GM12878 (cell line): ENCODE data around the gene ENOX1. TPM values are rescaled to one million over a fixed set of nuclear protein-coding genes. Genes with fewer than 3 reads are reported as not detected.

Source experiments
- ATAC-seq: fragments of 200-7000 bp; cut with Tn5 transposase; 3 replicates; pipeline ENCODE4 v1.9.1; 2020; ENCODE audit warnings: mild to moderate bottlenecking, moderate library complexity
- BruUV-seq: library from RNA; stranded (reverse); fragments of 400-500 nt; replicated peaks from 2 replicates; lab custom pipeline; 2021; lab: Mats Ljungman, UMichigan
- CTCF ChIA-PET: fragments of 300-600 bp; sonication (Branson Sonifier 250); formaldehyde crosslinking; extraction: SDS; loops from one replicate; lab custom pipeline; 2021; ENCODE audit warnings: inconsistent platforms; lab: Yijun Ruan, JAX
- POLR2A ChIA-PET: fragments of 350-600 bp; formaldehyde crosslinking; extraction: SDS; loops from one replicate; lab custom pipeline; 2021; ENCODE audit warnings: inconsistent platforms; lab: Charles Lee
- RAD21 ChIA-PET: fragments of 300-600 bp; sonication (Branson Sonifier 250); formaldehyde crosslinking; loops from one replicate; lab custom pipeline; 2023; ENCODE audit warnings: antibody characterized with exemption; ENCODE audit not compliant: unreplicated experiment; lab: Charles Lee
- SMC1A ChIA-PET: fragments of 300-600 bp; sonication (Branson Sonifier 250); formaldehyde crosslinking; loops from one replicate; lab custom pipeline; 2023; ENCODE audit not compliant: unreplicated experiment, uncharacterized antibody; lab: Charles Lee
- DNase-seq: peaks from one replicate; pipeline ENCODE4 v3.0.0-alpha.2; 2011; ENCODE audit warnings: low read depth, low spot score
- FAIRE-seq: peaks from 3 replicates; lab custom pipeline; 2011; peaks lifted over from hg19 to GRCh38; lab: Jason Lieb, UNC
- H2AFZ ChIP-seq: 2 replicates; pipeline ENCODE4 v1.6.0; 2011; ENCODE audit warnings: low read depth, low read length, control low read depth; ENCODE audit not compliant: control insufficient read depth
- H3K27ac ChIP-seq: 2 replicates; pipeline ENCODE4 v1.5.1; 2011; ENCODE audit warnings: control low read depth; ENCODE audit not compliant: control insufficient read depth, insufficient read depth
- H3K27me3 ChIP-seq, 2 experiments: replicated peaks in 1 of 2; 2 replicates each; pipeline versions ENCODE4 v1.6.0 to v1.6.1; 2011; ENCODE audit warnings: low read length in 1 of 2; ENCODE audit not compliant: control insufficient read depth in 2 of 2, insufficient read depth in 2 of 2
- H3K36me3 ChIP-seq, 2 experiments: 2 replicates each; pipeline ENCODE4 v1.5.1; 2011; ENCODE audit warnings: low read length in 1 of 2; ENCODE audit not compliant: control insufficient read depth in 2 of 2, insufficient read depth in 2 of 2
- H3K4me1 ChIP-seq: 2 replicates; pipeline ENCODE4 v1.6.1; 2011; ENCODE audit warnings: mild to moderate bottlenecking, low read length, moderate library complexity, mixed read lengths; ENCODE audit not compliant: control insufficient read depth, insufficient read depth
- H3K4me2 ChIP-seq: 2 replicates; pipeline ENCODE4 v1.6.0; 2011; ENCODE audit warnings: control low read depth; ENCODE audit not compliant: control insufficient read depth, insufficient read depth
- H3K4me3 ChIP-seq: fragments of 200-600 bp; sonication (generic); 2 replicates; pipeline ENCODE4 v1.5.1; 2016
- H3K79me2 ChIP-seq: 2 replicates; pipeline ENCODE4 v1.6.0; 2011; ENCODE audit warnings: low read length; ENCODE audit not compliant: control insufficient read depth, insufficient read depth
- H3K9ac ChIP-seq: 2 replicates; pipeline ENCODE4 v1.8.0; 2011; ENCODE audit warnings: low read length, control low read depth, mixed read lengths; ENCODE audit not compliant: control insufficient read depth, insufficient read depth
- H3K9me3 ChIP-seq: replicated peaks from 3 replicates; pipeline ENCODE4 v1.5.1; 2011; ENCODE audit warnings: mild to moderate bottlenecking, low read length; ENCODE audit not compliant: control insufficient read depth, insufficient read depth
- H4K20me1 ChIP-seq: 2 replicates; pipeline ENCODE4 v1.6.0; 2011; ENCODE audit not compliant: control insufficient read depth, insufficient read depth
- ATF7 ChIP-seq: fragments of 450-650 bp; IDR thresholded peaks from 2 replicates; pipeline ENCODE4 v1.6.1; 2016; ENCODE audit warnings: low read depth, mild to moderate bottlenecking
- BHLHE40 ChIP-seq, 2 experiments: fragments of 450-650 bp in 1 of 2; IDR thresholded peaks; 2 replicates each; pipeline ENCODE4 v1.6.1; 2011 to 2017; ENCODE audit warnings: low read depth in 2 of 2, borderline replicate concordance in 1 of 2, improper control_type of control experiment in 1 of 2, low read length in 1 of 2, mild to moderate bottlenecking in 1 of 2
- E2F8 ChIP-seq: fragments of 450-650 bp; IDR thresholded peaks from 2 replicates; pipeline ENCODE4 v1.6.1; 2018; ENCODE audit warnings: mild to moderate bottlenecking, low read depth, moderate library complexity; ENCODE audit not compliant: partially characterized antibody
- HDGF ChIP-seq: fragments of 450-650 bp; IDR thresholded peaks from 2 replicates; pipeline ENCODE4 v1.6.1; 2016; ENCODE audit warnings: antibody characterized with exemption
- IKZF1 ChIP-seq: fragments of 450-650 bp; conservative IDR thresholded peaks from 2 replicates; pipeline ENCODE4 v1.6.1; 2017; ENCODE audit warnings: antibody characterized with exemption, mild to moderate bottlenecking
- IRF3 ChIP-seq: fragments of 450-650 bp; IDR thresholded peaks from 2 replicates; pipeline ENCODE4 v1.6.1; 2014; ENCODE audit warnings: mild to moderate bottlenecking
- NFXL1 ChIP-seq: fragments of 450-650 bp; IDR thresholded peaks from 2 replicates; pipeline ENCODE4 v1.6.1; 2017; ENCODE audit warnings: antibody characterized with exemption, mild to moderate bottlenecking, borderline replicate concordance
- POLR2AphosphoS5 ChIP-seq: IDR thresholded peaks from 2 replicates; pipeline ENCODE4 v1.6.1; 2011; ENCODE audit warnings: mild to moderate bottlenecking, low read length, inconsistent platforms
- RB1 ChIP-seq: fragments of 450-650 bp; formaldehyde crosslinking; IDR thresholded peaks from 2 replicates; pipeline ENCODE4 v1.6.1; 2017; ENCODE audit warnings: mild to moderate bottlenecking, borderline replicate concordance
- REST ChIP-seq: IDR thresholded peaks from 2 replicates; pipeline ENCODE4 v1.6.1; 2012; ENCODE audit warnings: mild to moderate bottlenecking, low read depth, low read length
- ZZZ3 ChIP-seq: IDR thresholded peaks from 2 replicates; pipeline ENCODE4 v1.6.1; 2011; ENCODE audit warnings: low read depth; ENCODE audit not compliant: control insufficient read depth, insufficient read length
- WGBS: methylation state at CpG from one replicate; pipeline ENCODE4 v1.1.6; 2016; ENCODE audit warnings: low lambda C conversion rate; ENCODE audit not compliant: insufficient replicate concordance, insufficient coverage; ENCODE audit errors: missing lambda C conversion rate; 5-methylcytosine and 5-hydroxymethylcytosine counted together
- in situ Hi-C: fragments of 300-500 bp; cut with MboI; formaldehyde crosslinking; loops from 9 replicates; pipeline ENCODE4 v1.14.3; 2018; ENCODE audit warnings: mixed read lengths
- intact Hi-C: fragments of 100-400 bp; cut with micrococcal nuclease; formaldehyde crosslinking; loops from one replicate; pipeline ENCODE4 v1.14.2; 2022; ENCODE audit not compliant: unreplicated experiment
- polyA plus RNA-seq, 11 experiments: library from polyadenylated mRNA; depleted of rRNA in 4 of 11; unstranded in 6 of 11; stranded (reverse) in 5 of 11; fragments of >200 nt; fragmentation: Nextera tagmentation in 4 of 11; fragmentation: Illumina TruSeq in 1 of 11; extraction: Ambion mirVana in 4 of 11; extraction: Trizol in 1 of 11; gene quantifications; 1 replicate in 1 of 11; 2 replicates in 10 of 11; pipeline versions ENCODE4 v1.2.1 to v1.2.3, GENCODE V29; 2011 to 2016; ENCODE audit warnings: inconsistent platforms in 2 of 11, missing spikeins in 2 of 11, low read depth in 1 of 11
- total RNA-seq, 4 experiments: library from RNA; depleted of rRNA in 3 of 4; stranded (reverse); fragments of >200 nt in 3 of 4; fragmentation: Illumina TruSeq in 1 of 4; extraction: Trizol in 1 of 4; gene quantifications; 2 replicates each; pipeline versions ENCODE4 v1.2.1 to v1.2.3, GENCODE V29; 2013 to 2021
- TF ChIP-seq, protein P1 (sequence below): fragments of 450-650 bp; formaldehyde crosslinking; IDR thresholded peaks from 2 replicates; pipeline ENCODE4 v1.4.0; 2022; ENCODE audit warnings: mild to moderate bottlenecking, moderate library complexity

Gene ENOX1
- total and polyA plus RNA-seq, 10 of the 15 experiments (the other 5 are each of a cell fraction or from before 2014, with no cell fraction given), result 0.11 to 0.26 (median 0.15) TPM

DNA sequence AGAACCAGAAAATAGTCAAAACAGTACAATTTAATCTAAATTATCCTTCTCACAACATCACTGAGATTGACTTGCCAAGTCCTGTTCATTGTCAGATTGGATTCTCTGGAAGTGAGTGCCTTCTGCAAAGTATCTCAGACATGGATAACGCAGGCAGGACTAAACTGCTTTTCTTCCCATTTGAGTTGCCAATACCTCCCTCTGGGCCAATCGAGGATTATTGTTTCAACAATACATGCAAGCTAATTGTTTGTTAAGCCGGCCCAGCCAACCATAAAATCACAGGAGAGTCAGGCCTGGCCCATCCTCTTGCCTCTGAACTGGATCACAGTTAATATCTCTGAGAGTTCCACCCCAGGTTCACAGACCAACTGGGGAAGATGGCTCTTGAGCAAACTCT lies 240.0 kb downstream of the ENOX1 start (continued):
- TF ChIP-seq, protein P1, sequence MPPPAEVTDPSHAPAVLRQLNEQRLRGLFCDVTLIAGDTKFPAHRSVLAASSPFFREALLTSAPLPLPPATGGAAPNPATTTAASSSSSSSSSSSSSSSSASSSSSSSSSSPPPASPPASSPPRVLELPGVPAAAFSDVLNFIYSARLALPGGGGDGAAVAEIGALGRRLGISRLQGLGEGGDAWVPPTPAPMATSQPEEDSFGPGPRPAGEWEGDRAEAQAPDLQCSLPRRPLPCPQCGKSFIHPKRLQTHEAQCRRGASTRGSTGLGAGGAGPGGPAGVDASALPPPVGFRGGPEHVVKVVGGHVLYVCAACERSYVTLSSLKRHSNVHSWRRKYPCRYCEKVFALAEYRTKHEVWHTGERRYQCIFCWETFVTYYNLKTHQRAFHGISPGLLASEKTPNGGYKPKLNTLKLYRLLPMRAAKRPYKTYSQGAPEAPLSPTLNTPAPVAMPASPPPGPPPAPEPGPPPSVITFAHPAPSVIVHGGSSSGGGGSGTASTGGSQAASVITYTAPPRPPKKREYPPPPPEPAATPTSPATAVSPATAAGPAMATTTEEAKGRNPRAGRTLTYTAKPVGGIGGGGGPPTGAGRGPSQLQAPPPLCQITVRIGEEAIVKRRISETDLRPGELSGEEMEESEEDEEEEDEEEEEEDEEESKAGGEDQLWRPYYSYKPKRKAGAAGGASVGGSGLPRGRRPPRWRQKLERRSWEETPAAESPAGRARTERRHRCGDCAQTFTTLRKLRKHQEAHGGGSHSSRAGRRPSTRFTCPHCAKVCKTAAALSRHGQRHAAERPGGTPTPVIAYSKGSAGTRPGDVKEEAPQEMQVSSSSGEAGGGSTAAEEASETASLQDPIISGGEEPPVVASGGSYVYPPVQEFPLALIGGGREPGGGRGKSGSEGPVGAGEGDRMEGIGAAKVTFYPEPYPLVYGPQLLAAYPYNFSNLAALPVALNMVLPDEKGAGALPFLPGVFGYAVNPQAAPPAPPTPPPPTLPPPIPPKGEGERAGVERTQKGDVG, result no peak
- no peak for TF ChIP-seq E2F8

GRCh38 chr13:43546251-43546650 lies 240.5 kb downstream of the ENOX1 start:
- Histone ChIP-seq H3K4me1 (peaks cover 7% of the 10 kb centered on the region; the same call in 1 of the 2 replicates), H3K4me2 (no peak overlapping the region), H3K36me3 (no peaks in the 10 kb centered on the region), H3K4me3 (no peak overlapping the region), H3K27me3 (no peaks in the 10 kb centered on the region), H2AFZ (no peak overlapping the region), H3K9me3 (no peaks in the 10 kb centered on the region), H4K20me1 (no peaks in the 10 kb centered on the region), H3K79me2 (no peaks in the 10 kb centered on the region), H3K9ac (no peak overlapping the region), H3K27ac (no peak overlapping the region)
- POLR2A ChIA-PET, result no interaction called here
- 68% methylated on average over 3 of the region's 3 CpGs for WGBS
- DNase-seq (no peak), FAIRE-seq (no peak), ATAC-seq (no peak)
- RAD21 ChIA-PET, result no interaction called here
- in situ Hi-C loops (no loop called here), intact Hi-C loops (no loop called here)
- CTCF ChIA-PET, result no interaction called here
- BruUV-seq, result no TSS peak
- SMC1A ChIA-PET, result no interaction called here
- TF ChIP-seq IKZF1 (no peak), ZZZ3 (no peak), REST (no peak), BHLHE40 (IDR thresholded peaks at IDR 0.05; ENCODE audit: borderline replicate concordance in 1 of 2, low read depth in 2 of 2, low read length in 1 of 2) (no peak), IRF3 (no peak), NFXL1 (no peak), POLR2AphosphoS5 (no peak), ATF7 (no peak), HDGF (no peak), RB1 (no peak)
